Central memory CD8-positive, alpha-beta T cell (primary cell): ENCODE data around the gene MPP3.

Source experiments
- ATAC-seq: fragments of 150-1000 bp; cut with Tn5 transposase; replicated peaks from 2 replicates; pipeline ENCODE4 v1.10.0; 2022; ENCODE audit warnings: mild to moderate bottlenecking, moderate FRiP score, moderate number of reproducible peaks; ENCODE audit not compliant: poor library complexity, severe bottlenecking; ENCODE audit errors: extremely low read depth
- DNase-seq, 2 donors: peaks; one replicate each; pipeline ENCODE4 v3.0.0; 2021; ENCODE audit warnings: low spot score in 2 of 2
- H3K27ac Mint-ChIP-seq: one replicate; pipeline ENCODE4 v1.8.0; 2022; ENCODE audit warnings: low read depth, mild to moderate bottlenecking, moderate library complexity, mixed read lengths
- H3K27me3 Mint-ChIP-seq: one replicate; pipeline ENCODE4 v1.8.0; 2022; ENCODE audit warnings: mixed read lengths
- H3K36me3 Mint-ChIP-seq: one replicate; pipeline ENCODE4 v1.8.0; 2022; ENCODE audit warnings: mild to moderate bottlenecking, moderate library complexity, mixed read lengths; ENCODE audit not compliant: insufficient read depth
- H3K4me1 Mint-ChIP-seq: one replicate; pipeline ENCODE4 v1.8.0; 2022; ENCODE audit warnings: mixed read lengths
- H3K4me3 Mint-ChIP-seq: one replicate; pipeline ENCODE4 v1.8.0; 2022; ENCODE audit warnings: mild to moderate bottlenecking, moderate library complexity, mixed read lengths
- H3K9me3 Mint-ChIP-seq: one replicate; pipeline ENCODE4 v1.8.0; 2022; ENCODE audit warnings: mixed read lengths

The MPP3 gene

GRCh38 chr17:43841282-43841681 lies 8.3 kb upstream of the MPP3 start:
- ATAC-seq (no peak), DNase-seq (no peak)
- Mint-ChIP-seq H3K4me1 (no peaks in the 10 kb centered on the region), H3K27ac (no peak overlapping the region), H3K36me3 (no peaks in the 10 kb centered on the region), H3K9me3 (peaks cover 5% of the 10 kb centered on the region), H3K27me3 (peaks cover 55% of the 10 kb centered on the region), H3K4me3 (no peak overlapping the region)

- no peak for ATAC-seq
- no peak overlapping the region for H3K27ac Mint-ChIP-seq
- no peaks in the 10 kb centered on the region for H3K4me1 Mint-ChIP-seq
Observed at GRCh38 chr17:43840814-43841213, 7.9 kb upstream of the MPP3 start.

GRCh38 chr17:43839670-43840108 lies 6.7 kb upstream of the MPP3 start:
- no peak for ATAC-seq
- Mint-ChIP-seq H3K4me1 (no peaks in the 10 kb centered on the region), H3K4me3 (no peak overlapping the region), H3K27ac (no peak overlapping the region), H3K9me3 (peaks cover 5% of the 10 kb centered on the region), H3K27me3 (peaks cover 68% of the 10 kb centered on the region), H3K36me3 (no peaks in the 10 kb centered on the region)
- DNase-seq: no peak

More at GRCh38 chr17:43840814-43841213, 7.9 kb upstream of the MPP3 start:
- Mint-ChIP-seq H3K9me3 (peaks cover 5% of the 10 kb centered on the region), H3K36me3 (no peaks in the 10 kb centered on the region), H3K4me3 (no peak overlapping the region), H3K27me3 (peaks cover 59% of the 10 kb centered on the region)
- no peak for DNase-seq

GRCh38 chr17:43834106-43834505 lies 1.2 kb upstream of the MPP3 start:
- H3K27me3 Mint-ChIP-seq: peaks cover 69% of the 10 kb centered on the region
- H3K9me3 Mint-ChIP-seq: no peaks in the 10 kb centered on the region
- peaks cover 20% of the 10 kb centered on the region for H3K4me1 Mint-ChIP-seq
- ATAC-seq (no peak), DNase-seq (no peak)
- peak overlapping the region; percentile 80 for H3K4me3 Mint-ChIP-seq
- H3K27ac Mint-ChIP-seq: no peak overlapping the region
- H3K36me3 Mint-ChIP-seq: no peaks in the 10 kb centered on the region

GRCh38 chr17:43832168-43832975 lies 574 bp downstream of the MPP3 start:
- DNase-seq (no peak), ATAC-seq (no peak)
- H3K4me1 Mint-ChIP-seq: peaks cover 20% of the 10 kb centered on the region
- no peaks in the 10 kb centered on the region for H3K9me3 Mint-ChIP-seq
- no peaks in the 10 kb centered on the region for H3K36me3 Mint-ChIP-seq
- H3K27me3 Mint-ChIP-seq: peaks cover 52% of the 10 kb centered on the region
- H3K27ac Mint-ChIP-seq: no peak overlapping the region
- H3K4me3 Mint-ChIP-seq: peak overlapping the region; percentile 80

- no peak for ATAC-seq
- Mint-ChIP-seq H3K4me1 (peaks cover 20% of the 10 kb centered on the region), H3K36me3 (no peaks in the 10 kb centered on the region), H3K4me3 (peak overlapping the region; percentile 80), H3K9me3 (no peaks in the 10 kb centered on the region), H3K27ac (no peak overlapping the region), H3K27me3 (peaks cover 47% of the 10 kb centered on the region)
- no peak for DNase-seq
Observed at GRCh38 chr17:43831633-43832032, 1.3 kb downstream of the MPP3 start.

GRCh38 chr17:43830510-43831140 lies 2.3 kb downstream of the MPP3 start:
- Mint-ChIP-seq H3K27ac (no peak overlapping the region), H3K4me3 (peak overlapping the region; percentile 38), H3K36me3 (no peaks in the 10 kb centered on the region), H3K27me3 (peaks cover 37% of the 10 kb centered on the region), H3K4me1 (peaks cover 20% of the 10 kb centered on the region), H3K9me3 (no peaks in the 10 kb centered on the region)
- DNase-seq: no peak
- ATAC-seq: no peak

- Mint-ChIP-seq H3K27ac (no peak overlapping the region), H3K27me3 (peaks cover 28% of the 10 kb centered on the region), H3K36me3 (no peaks in the 10 kb centered on the region), H3K4me3 (no peak overlapping the region), H3K9me3 (no peaks in the 10 kb centered on the region), H3K4me1 (peaks cover 20% of the 10 kb centered on the region)
- ATAC-seq (no peak), DNase-seq (no peak)
Observed at GRCh38 chr17:43829738-43830137, 3.2 kb downstream of the MPP3 start.

GRCh38 chr17:43827596-43827995 lies 5.3 kb downstream of the MPP3 start:
- ATAC-seq: no peak
- peaks cover 11% of the 10 kb centered on the region for H3K4me1 Mint-ChIP-seq
- H3K36me3 Mint-ChIP-seq: no peaks in the 10 kb centered on the region
- H3K4me3 Mint-ChIP-seq: no peak overlapping the region
- H3K27me3 Mint-ChIP-seq: peaks cover 10% of the 10 kb centered on the region
- H3K9me3 Mint-ChIP-seq: no peaks in the 10 kb centered on the region
- H3K27ac Mint-ChIP-seq: no peak overlapping the region
- DNase-seq: no peak

- peaks cover 8% of the 10 kb centered on the region for H3K27me3 Mint-ChIP-seq
- ATAC-seq (no peak), DNase-seq (no peak)
- no peaks in the 10 kb centered on the region for H3K9me3 Mint-ChIP-seq
- peaks cover 6% of the 10 kb centered on the region for H3K4me1 Mint-ChIP-seq
- peak overlapping the region; percentile 35 for H3K27ac Mint-ChIP-seq
- H3K4me3 Mint-ChIP-seq: no peak overlapping the region
- H3K36me3 Mint-ChIP-seq: no peaks in the 10 kb centered on the region
Observed at GRCh38 chr17:43826206-43826605, 6.7 kb downstream of the MPP3 start.

- Mint-ChIP-seq H3K36me3 (peaks cover under 1% of the 10 kb centered on the region), H3K4me3 (no peak overlapping the region), H3K27me3 (peaks cover 2% of the 10 kb centered on the region), H3K4me1 (peaks cover under 1% of the 10 kb centered on the region), H3K9me3 (no peaks in the 10 kb centered on the region), H3K27ac (no peak overlapping the region)
- ATAC-seq (no peak), DNase-seq (no peak)
Observed at GRCh38 chr17:43825567-43825966, 7.4 kb downstream of the MPP3 start.

GRCh38 chr17:43823350-43824084 lies 9.4 kb downstream of the MPP3 start:
- Mint-ChIP-seq H3K4me3 (no peak overlapping the region), H3K27me3 (no peaks in the 10 kb centered on the region), H3K27ac (no peak overlapping the region), H3K4me1 (no peaks in the 10 kb centered on the region), H3K36me3 (peaks cover 1% of the 10 kb centered on the region), H3K9me3 (no peaks in the 10 kb centered on the region)
- ATAC-seq (no peak), DNase-seq (no peak)
